ENCODE results near the gene KYNU.

The KYNU gene

DNA sequence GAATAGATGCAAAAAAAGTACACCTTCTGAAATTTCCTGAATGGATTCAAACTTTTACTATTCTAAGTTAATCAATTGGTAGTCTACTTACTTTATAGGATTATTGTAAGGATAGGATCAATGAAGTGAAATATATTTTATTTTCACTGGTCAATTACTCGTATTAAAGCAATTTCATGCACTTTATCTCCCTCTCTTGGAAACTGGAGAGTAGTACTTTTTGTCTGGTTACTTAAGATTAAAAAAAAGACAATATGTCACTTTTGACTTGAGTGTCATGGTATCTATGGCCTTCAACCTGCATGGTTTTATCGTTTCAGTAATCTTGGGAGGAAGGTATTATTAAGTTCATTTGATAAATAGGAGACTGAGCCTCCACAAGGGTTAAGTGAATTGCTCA, 1.0 kb upstream of the KYNU start:
- Histone ChIP-seq H3K4me3 (ENCODE audit: low read depth in 1 of 2, low read length in 2 of 2) (no peak overlapping the region), H3K4me1 (ENCODE audit: insufficient read depth, low read length) (no peaks in the 10 kb centered on the region), H3K27ac (ENCODE audit: low read length) (no peak overlapping the region), H3K27me3 (ENCODE audit: insufficient read depth, low read length, poor library complexity) (no peaks in the 10 kb centered on the region), H3K36me3 (ENCODE audit: insufficient read depth, low read length) (no peaks in the 10 kb centered on the region), H4K20me1 (ENCODE audit: insufficient read depth, low read length) (no peaks in the 10 kb centered on the region), H3K4me2 (ENCODE audit: insufficient read depth, low read length) (no peak overlapping the region), H3K9me3 (ENCODE audit: insufficient read depth, low read length, severe bottlenecking) (no peaks in the 10 kb centered on the region), H3K9ac (ENCODE audit: low read depth, low read length) (no peak overlapping the region), H2AFZ (ENCODE audit: low read depth, low read length) (no peak overlapping the region), H3K79me2 (ENCODE audit: insufficient read depth, low read length) (no peaks in the 10 kb centered on the region)
- TF ChIP-seq EZH2 (IDR thresholded peaks at IDR 0.05; ENCODE audit: borderline replicate concordance, low read depth, low read length, severe bottlenecking) = no peak
- TF ChIP-seq, protein P1, sequence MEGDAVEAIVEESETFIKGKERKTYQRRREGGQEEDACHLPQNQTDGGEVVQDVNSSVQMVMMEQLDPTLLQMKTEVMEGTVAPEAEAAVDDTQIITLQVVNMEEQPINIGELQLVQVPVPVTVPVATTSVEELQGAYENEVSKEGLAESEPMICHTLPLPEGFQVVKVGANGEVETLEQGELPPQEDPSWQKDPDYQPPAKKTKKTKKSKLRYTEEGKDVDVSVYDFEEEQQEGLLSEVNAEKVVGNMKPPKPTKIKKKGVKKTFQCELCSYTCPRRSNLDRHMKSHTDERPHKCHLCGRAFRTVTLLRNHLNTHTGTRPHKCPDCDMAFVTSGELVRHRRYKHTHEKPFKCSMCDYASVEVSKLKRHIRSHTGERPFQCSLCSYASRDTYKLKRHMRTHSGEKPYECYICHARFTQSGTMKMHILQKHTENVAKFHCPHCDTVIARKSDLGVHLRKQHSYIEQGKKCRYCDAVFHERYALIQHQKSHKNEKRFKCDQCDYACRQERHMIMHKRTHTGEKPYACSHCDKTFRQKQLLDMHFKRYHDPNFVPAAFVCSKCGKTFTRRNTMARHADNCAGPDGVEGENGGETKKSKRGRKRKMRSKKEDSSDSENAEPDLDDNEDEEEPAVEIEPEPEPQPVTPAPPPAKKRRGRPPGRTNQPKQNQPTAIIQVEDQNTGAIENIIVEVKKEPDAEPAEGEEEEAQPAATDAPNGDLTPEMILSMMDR (IDR thresholded peaks at IDR 0.05; ENCODE audit: borderline replicate concordance, extremely low read depth, low read length, poor library complexity, severe bottlenecking) = no peak
- ATAC-seq (ENCODE audit: insufficient read depth, low read depth) (no peak), DNase-seq (no peak)

DNA sequence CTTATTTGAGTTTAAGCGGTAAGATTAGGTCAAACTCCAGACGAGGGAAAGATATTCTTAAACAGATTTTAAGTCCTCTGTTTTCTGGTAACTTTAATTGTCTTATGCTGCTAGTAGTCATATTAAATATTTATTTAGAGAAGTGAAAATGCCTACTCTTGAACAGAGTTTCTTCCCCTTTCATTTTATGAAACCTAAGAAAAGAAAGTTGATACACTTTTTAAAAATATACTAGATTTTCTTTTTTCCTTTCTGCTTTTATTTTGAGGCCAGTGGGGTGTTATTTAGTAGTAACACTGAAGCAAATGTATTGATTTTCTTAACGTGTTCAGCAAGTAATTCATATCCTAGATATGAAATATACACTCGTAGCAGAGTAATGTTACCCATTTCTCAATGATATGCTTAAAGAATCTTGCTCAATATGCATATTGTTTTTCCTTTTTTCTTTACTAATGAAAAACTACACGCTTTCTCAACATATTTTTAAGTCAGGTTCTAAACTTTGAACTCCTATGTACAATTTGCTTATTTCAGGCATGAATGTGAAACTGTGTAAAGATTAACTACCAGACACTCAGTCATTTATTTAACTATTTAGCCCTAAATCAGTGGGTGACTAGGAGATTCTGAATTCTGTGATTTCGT, 691 bp downstream of the KYNU start:
- Histone ChIP-seq H2AFZ (ENCODE audit: low read depth, low read length) (no peak overlapping the region), H4K20me1 (ENCODE audit: insufficient read depth, low read length) (no peaks in the 10 kb centered on the region), H3K79me2 (ENCODE audit: insufficient read depth, low read length) (no peaks in the 10 kb centered on the region), H3K4me3 (ENCODE audit: low read depth in 1 of 2, low read length in 2 of 2) (no peak overlapping the region), H3K27ac (ENCODE audit: low read length) (no peak overlapping the region), H3K36me3 (ENCODE audit: insufficient read depth, low read length) (no peaks in the 10 kb centered on the region), H3K9me3 (ENCODE audit: insufficient read depth, low read length, severe bottlenecking) (no peaks in the 10 kb centered on the region), H3K9ac (ENCODE audit: low read depth, low read length) (no peak overlapping the region), H3K4me1 (ENCODE audit: insufficient read depth, low read length) (no peaks in the 10 kb centered on the region), H3K27me3 (ENCODE audit: insufficient read depth, low read length, poor library complexity) (no peaks in the 10 kb centered on the region), H3K4me2 (ENCODE audit: insufficient read depth, low read length) (no peak overlapping the region)
- ATAC-seq (ENCODE audit: insufficient read depth, low read depth) (no peak), DNase-seq (no peak)
- no peak for TF ChIP-seq EZH2 (IDR thresholded peaks at IDR 0.05; ENCODE audit: borderline replicate concordance, low read depth, low read length, severe bottlenecking)
- TF ChIP-seq, protein P1 (IDR thresholded peaks at IDR 0.05; ENCODE audit: borderline replicate concordance, extremely low read depth, low read length, poor library complexity, severe bottlenecking) = no peak

DNA sequence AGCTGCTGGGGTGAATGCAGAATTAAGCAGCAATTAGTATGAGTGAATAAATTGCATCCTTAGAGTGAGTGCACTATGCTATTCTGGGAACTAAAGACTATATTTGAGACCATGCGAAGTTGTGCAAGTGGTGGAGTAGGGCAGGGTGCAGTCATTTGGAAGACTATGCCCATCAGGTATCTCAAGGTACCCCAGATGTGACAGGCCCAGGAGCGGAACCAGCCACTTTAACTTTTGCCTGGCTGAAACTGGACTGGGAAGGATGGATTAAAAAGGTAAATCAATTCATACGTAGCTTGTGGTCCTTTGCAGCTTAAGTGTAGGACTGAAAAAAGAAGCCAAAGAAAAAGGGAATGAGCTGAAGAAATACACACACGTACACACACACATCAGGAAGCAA, 1.7 kb downstream of the KYNU start:
- Histone ChIP-seq H3K9ac (ENCODE audit: low read depth, low read length) (no peak overlapping the region), H3K4me3 (ENCODE audit: low read depth in 1 of 2, low read length in 2 of 2) (no peak overlapping the region), H4K20me1 (ENCODE audit: insufficient read depth, low read length) (no peaks in the 10 kb centered on the region), H2AFZ (ENCODE audit: low read depth, low read length) (no peak overlapping the region), H3K4me1 (ENCODE audit: insufficient read depth, low read length) (no peaks in the 10 kb centered on the region), H3K79me2 (ENCODE audit: insufficient read depth, low read length) (no peaks in the 10 kb centered on the region), H3K27ac (ENCODE audit: low read length) (no peak overlapping the region), H3K36me3 (ENCODE audit: insufficient read depth, low read length) (no peaks in the 10 kb centered on the region), H3K4me2 (ENCODE audit: insufficient read depth, low read length) (no peak overlapping the region), H3K9me3 (ENCODE audit: insufficient read depth, low read length, severe bottlenecking) (no peaks in the 10 kb centered on the region), H3K27me3 (ENCODE audit: insufficient read depth, low read length, poor library complexity) (no peaks in the 10 kb centered on the region)
- ATAC-seq (ENCODE audit: insufficient read depth, low read depth) (no peak), DNase-seq (no peak)
- no peak for TF ChIP-seq EZH2 (IDR thresholded peaks at IDR 0.05; ENCODE audit: borderline replicate concordance, low read depth, low read length, severe bottlenecking)
- TF ChIP-seq, protein P1 (IDR thresholded peaks at IDR 0.05; ENCODE audit: borderline replicate concordance, extremely low read depth, low read length, poor library complexity, severe bottlenecking) = no peak

Data from DND-41 (cell line).